Gastroesophageal sphincter (tissue), 4 donors: ENCODE data around the gene IQCM. TPM values are rescaled to one million over a fixed set of nuclear protein-coding genes. Genes with fewer than 3 reads are reported as not detected.

Source experiments
- ATAC-seq: fragments of 150-250 bp; one replicate; pipeline ENCODE4 v1.9.1; 2016; ENCODE audit warnings: mild to moderate bottlenecking, moderate library complexity
- H3K27ac ChIP-seq, 4 donors: fragments of 200-600 bp; sonication (generic) in 3 of 4; 1 replicate in 3 of 4; 2 replicates in 1 of 4; pipeline ENCODE4 v1.5.1; 2016 to 2019
- H3K27me3 ChIP-seq: fragments of 200-600 bp; sonication (generic); one replicate; pipeline ENCODE4 v1.5.1; 2019
- H3K36me3 ChIP-seq, 2 donors: fragments of 200-600 bp; sonication (generic); one replicate each; pipeline ENCODE4 v1.5.1; 2019; ENCODE audit warnings: control low read depth in 1 of 2
- H3K4me1 ChIP-seq, 3 donors: fragments of 200-600 bp; sonication (generic); 1 replicate in 2 of 3; 2 replicates in 1 of 3; pipeline ENCODE4 v1.5.1; 2016 to 2019; ENCODE audit warnings: control low read depth in 2 of 3
- H3K4me3 ChIP-seq, 2 donors: fragments of 200-600 bp; sonication (generic); one replicate each; pipeline ENCODE4 v1.5.1; 2019; ENCODE audit warnings: mild to moderate bottlenecking in 1 of 2, moderate library complexity in 1 of 2
- H3K9me3 ChIP-seq, 3 donors: fragments of 200-600 bp; sonication (generic); one replicate each; pipeline ENCODE4 v1.5.1; 2017 to 2019; ENCODE audit warnings: control low read depth in 2 of 3
- CTCF ChIP-seq, 4 experiments: fragments of 200-600 bp in 2 of 4; fragments of 450-650 bp in 2 of 4; sonication (generic) in 1 of 4; IDR thresholded peaks; one replicate each; pipeline ENCODE4 v1.5.1; 2017 to 2019; ENCODE audit warnings: antibody characterized with exemption in 4 of 4, mild to moderate bottlenecking in 2 of 4, moderate library complexity in 2 of 4
- EP300 ChIP-seq: sonication (generic); formaldehyde crosslinking; IDR thresholded peaks from one replicate; pipeline ENCODE4 v1.6.1; 2017; ENCODE audit warnings: antibody characterized with exemption, mild to moderate bottlenecking
- POLR2A ChIP-seq, 2 donors: fragments of 450-650 bp; IDR thresholded peaks; one replicate each; pipeline ENCODE4 v1.6.1; 2017; ENCODE audit warnings: antibody characterized with exemption in 2 of 2, mild to moderate bottlenecking in 2 of 2, moderate library complexity in 1 of 2
- POLR2AphosphoS5 ChIP-seq: sonication (generic); formaldehyde crosslinking; IDR thresholded peaks from one replicate; pipeline ENCODE4 v1.6.1; 2017; ENCODE audit warnings: antibody characterized with exemption
- WGBS, 2 donors: methylation state at CpG; one replicate each; pipeline ENCODE4 v1.1.5; 2018; ENCODE audit warnings: low coverage in 1 of 2; 5-methylcytosine and 5-hydroxymethylcytosine counted together
- total RNA-seq, 4 donors: library from RNA; depleted of rRNA; stranded (reverse); fragments of >200 nt; gene quantifications; one replicate each; pipeline ENCODE4 v1.1.0, GENCODE V29; 2016

Gene IQCM
- total RNA-seq, 4 donors from 2014 or later = not detected

GRCh38 chr4:149728444-149728843, 87.2 kb downstream of the IQCM start:
- ATAC-seq = no peak
- 64 to 91% methylated on average over 1 of the region's 1 CpG for WGBS, 2 donors
- Histone ChIP-seq H3K4me3 (no peak overlapping the region), H3K9me3 (no peaks in the 10 kb centered on the region), H3K4me1 (no peaks in the 10 kb centered on the region), H3K27ac (no peak overlapping the region), H3K27me3 (no peaks in the 10 kb centered on the region), H3K36me3 (no peaks in the 10 kb centered on the region)
- TF ChIP-seq CTCF (IDR thresholded peaks at IDR 0.05) = no peak
- no peak for TF ChIP-seq EP300
- no peak for TF ChIP-seq POLR2AphosphoS5
- TF ChIP-seq POLR2A (IDR thresholded peaks at IDR 0.05) = no peak

GRCh38 chr4:149727663-149728062, 88.0 kb downstream of the IQCM start:
- TF ChIP-seq POLR2A (IDR thresholded peaks at IDR 0.05) = no peak
- Histone ChIP-seq H3K27me3 (no peaks in the 10 kb centered on the region), H3K27ac (no peak overlapping the region), H3K36me3 (no peaks in the 10 kb centered on the region), H3K4me3 (no peak overlapping the region), H3K9me3 (no peaks in the 10 kb centered on the region), H3K4me1 (no peaks in the 10 kb centered on the region)
- no peak for ATAC-seq
- WGBS, 2 donors = 36 to 43% methylated on average over 1 of the region's 1 CpG

GRCh38 chr4:149723065-149723464, 92.6 kb downstream of the IQCM start:
- Histone ChIP-seq H3K27ac (no peak overlapping the region), H3K9me3 (no peaks in the 10 kb centered on the region), H3K36me3 (no peaks in the 10 kb centered on the region), H3K4me1 (no peaks in the 10 kb centered on the region), H3K4me3 (no peak overlapping the region), H3K27me3 (no peaks in the 10 kb centered on the region)
- WGBS, 2 donors = 92 to 100% methylated on average over 1 to 2 of the region's 2 CpGs
- TF ChIP-seq EP300 (no peak), CTCF (IDR thresholded peaks at IDR 0.05) (no peak), POLR2AphosphoS5 (no peak), POLR2A (IDR thresholded peaks at IDR 0.05) (no peak)
- ATAC-seq = no peak

GRCh38 chr4:149719806-149720205, 95.8 kb downstream of the IQCM start:
- Histone ChIP-seq H3K36me3 (no peaks in the 10 kb centered on the region), H3K27ac (no peak overlapping the region), H3K27me3 (no peaks in the 10 kb centered on the region), H3K4me3 (no peak overlapping the region), H3K9me3 (peaks cover 0 to 10% (median 0%) of the 10 kb centered on the region in 3 donors), H3K4me1 (no peaks in the 10 kb centered on the region)
- ATAC-seq = no peak
- WGBS, 2 donors = 57 to 80% methylated on average over 1 of the region's 1 CpG
- no peak for TF ChIP-seq EP300
- no peak for TF ChIP-seq CTCF (IDR thresholded peaks at IDR 0.05)
- TF ChIP-seq POLR2A (IDR thresholded peaks at IDR 0.05) = no peak
- TF ChIP-seq POLR2AphosphoS5 = no peak

GRCh38 chr4:149719357-149719756, 96.3 kb downstream of the IQCM start:
- Histone ChIP-seq H3K4me1 (no peaks in the 10 kb centered on the region), H3K36me3 (no peaks in the 10 kb centered on the region), H3K4me3 (no peak overlapping the region), H3K9me3 (peaks cover 0 to 10% (median 0%) of the 10 kb centered on the region in 3 donors), H3K27me3 (no peaks in the 10 kb centered on the region), H3K27ac (no peak overlapping the region)
- TF ChIP-seq CTCF (IDR thresholded peaks at IDR 0.05) (no peak), EP300 (no peak), POLR2A (IDR thresholded peaks at IDR 0.05) (no peak), POLR2AphosphoS5 (no peak)
- no peak for ATAC-seq

- TF ChIP-seq EP300 = no peak
- TF ChIP-seq POLR2AphosphoS5 = no peak
- no peak for TF ChIP-seq CTCF (IDR thresholded peaks at IDR 0.05)
- no peak for TF ChIP-seq POLR2A (IDR thresholded peaks at IDR 0.05)
- Histone ChIP-seq H3K4me1 (no peaks in the 10 kb centered on the region), H3K9me3 (peaks cover 0 to 10% (median 0%) of the 10 kb centered on the region in 3 donors), H3K4me3 (no peak overlapping the region), H3K27ac (no peak overlapping the region), H3K36me3 (no peaks in the 10 kb centered on the region), H3K27me3 (no peaks in the 10 kb centered on the region)
- 60 to 75% methylated on average over 3 of the region's 3 CpGs for WGBS, 2 donors
- ATAC-seq = peak; percentile 25
Observed at GRCh38 chr4:149718500-149718899, 97.1 kb downstream of the IQCM start.
